ENCODE measurements around the gene PAWR.
"Not testable (repeated sequence)": the region's sequence is repeated elsewhere in the genome, so short reads cannot be mapped to it uniquely, and the experiment has no call there.

The PAWR gene

GRCh38 chr12:79585147-79585546 is 105.6 kb downstream of the PAWR start:
- DNase-seq: no peak

- DNase-seq: no peak
Measured at GRCh38 chr12:79573820-79574219, 116.9 kb downstream of the PAWR start.

- DNase-seq: no peak
Measured at GRCh38 chr12:79569679-79570078, 121.1 kb downstream of the PAWR start.

- no peak for DNase-seq
Measured at GRCh38 chr12:79567175-79567563, 123.6 kb downstream of the PAWR start.

GRCh38 chr12:79566452-79567174 is 124.2 kb downstream of the PAWR start:
- DNase-seq: no peak

- not testable (repeated sequence) for DNase-seq
Measured at GRCh38 chr12:79564727-79565350, 125.9 kb downstream of the PAWR start.

GRCh38 chr12:79563021-79563740 is 127.6 kb downstream of the PAWR start:
- DNase-seq: no peak

GRCh38 chr12:79561401-79562132 is 129.2 kb downstream of the PAWR start:
- no peak for DNase-seq

GRCh38 chr12:79560225-79560889 is 130.4 kb downstream of the PAWR start:
- no peak for DNase-seq

GRCh38 chr12:79559591-79559990 is 131.2 kb downstream of the PAWR start:
- no peak for DNase-seq

- no peak for DNase-seq
Measured at GRCh38 chr12:79558924-79559469, 131.8 kb downstream of the PAWR start.

- no peak for DNase-seq
Measured at GRCh38 chr12:79557690-79558315, 133.0 kb downstream of the PAWR start.

GRCh38 chr12:79555028-79555925 is 135.5 kb downstream of the PAWR start:
- no peak for DNase-seq

GRCh38 chr12:79553863-79554574 is 136.7 kb downstream of the PAWR start:
- DNase-seq: no peak

- no peak for DNase-seq
Measured at GRCh38 chr12:79552192-79552591, 138.6 kb downstream of the PAWR start.

GRCh38 chr12:79549531-79550271 is 141.1 kb downstream of the PAWR start:
- no peak for DNase-seq

- DNase-seq: no peak
Measured at GRCh38 chr12:79548610-79548924, 142.2 kb downstream of the PAWR start.

- no peak for DNase-seq
Measured at GRCh38 chr12:79547735-79548609, 142.8 kb downstream of the PAWR start.

Data from GOT3 (cell line).